ENCODE measurements around the gene ACSL5. TPM values are rescaled to one million over a fixed set of nuclear protein-coding genes. Genes with fewer than 3 reads are reported as not detected.

Gene ACSL5
- total RNA-seq, 1 experiment from 2014 or later: 1.4 TPM

DNA sequence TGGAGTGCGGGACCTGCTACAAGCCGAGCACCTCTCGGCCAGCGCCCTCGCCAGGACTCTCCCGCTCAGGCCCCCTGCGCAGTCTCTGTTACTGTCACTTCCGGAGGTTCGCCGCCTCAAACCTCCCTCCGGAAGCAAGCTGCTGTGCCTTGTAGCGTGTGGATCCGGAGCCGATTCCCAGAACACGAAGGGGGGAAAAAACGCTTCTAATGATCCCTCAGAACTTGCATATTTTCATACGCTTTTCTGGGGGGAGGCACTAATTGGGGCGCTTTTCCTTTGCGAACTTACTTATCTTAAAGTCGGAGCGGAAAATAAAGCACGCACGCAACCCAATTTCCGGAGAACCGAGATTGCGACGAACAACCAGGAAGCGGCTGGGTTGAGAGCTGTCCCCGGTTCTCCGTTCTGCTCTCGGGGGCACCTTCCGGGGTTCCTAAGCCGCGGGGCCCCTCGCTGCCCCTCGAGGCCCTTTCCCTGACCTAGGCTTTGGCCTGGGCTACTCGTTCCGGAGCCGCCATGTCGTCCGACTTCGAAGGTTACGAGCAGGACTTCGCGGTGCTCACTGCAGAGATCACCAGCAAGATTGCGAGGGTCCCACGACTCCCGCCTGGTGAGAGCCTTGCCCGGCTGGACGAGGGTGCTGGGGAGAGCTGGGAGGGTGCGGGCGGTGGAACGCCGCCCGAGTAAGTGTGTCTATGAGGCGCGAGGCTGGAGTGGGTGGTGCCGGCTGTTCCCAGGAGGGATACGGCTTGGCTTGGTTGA lies 73.1 kb downstream of the ACSL5 start, which contains the start of the genes VTI1A and ZDHHC6:
Gene VTI1A (plus strand): TSS at position 361 of the 765 bp plus-strand sequence. CDS start 159 bp downstream, at position 520.
Gene ZDHHC6 (minus strand): TSS at position 60 of the 765 bp plus-strand sequence. CDS start 1,478 bp downstream, outside the sequence.
- intact Hi-C loops (cut with micrococcal nuclease): no loop called here
- H3K27me3 ChIP-seq (ENCODE audit: low read length): no peaks in the 10 kb centered on the region
- no TSS peak for BruUV-seq (replicated peaks)
- no peaks in the 10 kb centered on the region for H4K20me1 ChIP-seq (ENCODE audit: low read length)
- peak within 1 kb of the TSS; percentile 95 for H3K4me2 ChIP-seq (ENCODE audit: low read length)
- peak within 1 kb of the TSS; percentile 98 for H3K4me3 ChIP-seq (ENCODE audit: low read length)
- H3K36me3 ChIP-seq (ENCODE audit: low read depth, low read length): peaks cover 16% of the 10 kb centered on the region
- ChIA-PET POLR2A (ENCODE audit: unreplicated experiment) (interaction anchor here (0.7 kb wide), 1 partner anchor 12 kb away, joined by 6 read pairs; no protein-coding TSS in a partner anchor), CTCF (interaction anchor here (0.6 kb wide), 1 partner anchor 26 kb away, joined by 3 read pairs; no protein-coding TSS in a partner anchor)
- ATAC-seq: peak; percentile 93
- H2AFZ ChIP-seq (ENCODE audit: low read length): peak within 1 kb of the TSS; percentile 93
- no peaks in the 10 kb centered on the region for H3F3A ChIP-seq (ENCODE audit: low read length, unreplicated experiment)
- TF ChIP-seq EZH2phosphoT487 (IDR thresholded peaks at IDR 0.05; ENCODE audit: borderline replicate concordance, low read length) (no peak), EZH2 (IDR thresholded peaks at IDR 0.05; ENCODE audit: low read length, unreplicated experiment) (no peak), CTCF (conservative IDR thresholded peaks at IDR 0.05; ENCODE audit: low read depth, low read length) (no peak)
- H3K9ac ChIP-seq (ENCODE audit: low read length): peak within 1 kb of the TSS; percentile 93
- peaks cover 51% of the 10 kb centered on the region for H3K79me2 ChIP-seq (ENCODE audit: low read length)
- DNase-seq: peak; percentile 75
- H3K9me3 ChIP-seq (ENCODE audit: low read length): no peaks in the 10 kb centered on the region
- peaks cover 11% of the 10 kb centered on the region for H3K4me1 ChIP-seq (ENCODE audit: insufficient read depth, low read length)
- H3K9me2 ChIP-seq (replicated peaks; ENCODE audit: low read length): no peaks in the 10 kb centered on the region
- peak within 1 kb of the TSS; percentile 71 for H3K27ac ChIP-seq (ENCODE audit: low read length)

DNA sequence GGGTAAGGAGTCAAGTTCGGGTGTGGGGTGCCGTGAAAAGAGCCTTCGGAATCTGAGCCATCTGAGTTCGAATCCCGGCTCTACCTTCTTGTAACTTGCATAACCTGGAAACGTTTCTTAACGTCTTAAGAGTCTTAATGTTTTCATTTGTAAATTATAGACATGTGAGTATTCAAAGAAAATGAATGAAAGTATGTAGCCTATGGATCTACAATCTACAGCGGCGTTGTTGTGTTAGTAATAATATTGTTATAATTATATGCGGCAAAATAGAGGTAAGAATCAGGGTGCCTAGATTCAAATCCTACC lies 73.7 kb downstream of the ACSL5 start:
- H3K4me2 ChIP-seq (ENCODE audit: low read length): peak overlapping the region; percentile 95
- no peak for ATAC-seq
- peaks cover 51% of the 10 kb centered on the region for H3K79me2 ChIP-seq (ENCODE audit: low read length)
- H3K4me3 ChIP-seq (ENCODE audit: low read length): peak overlapping the region; percentile 98
- H3K36me3 ChIP-seq (ENCODE audit: low read depth, low read length): peaks cover 13% of the 10 kb centered on the region
- H3K27ac ChIP-seq (ENCODE audit: low read length): no peak overlapping the region
- H3K4me1 ChIP-seq (ENCODE audit: insufficient read depth, low read length): peaks cover 11% of the 10 kb centered on the region
- POLR2A ChIA-PET (ENCODE audit: unreplicated experiment): interaction anchor here (0.7 kb wide), 1 partner anchor 13 kb away, joined by 6 read pairs; no protein-coding TSS in a partner anchor
- H3F3A ChIP-seq (ENCODE audit: low read length, unreplicated experiment): no peaks in the 10 kb centered on the region
- no peaks in the 10 kb centered on the region for H3K9me3 ChIP-seq (ENCODE audit: low read length)
- TF ChIP-seq EZH2 (IDR thresholded peaks at IDR 0.05; ENCODE audit: low read length, unreplicated experiment) (no peak), EZH2phosphoT487 (IDR thresholded peaks at IDR 0.05; ENCODE audit: borderline replicate concordance, low read length) (no peak), CTCF (conservative IDR thresholded peaks at IDR 0.05; ENCODE audit: low read depth, low read length) (no peak)
- BruUV-seq (replicated peaks): TSS peak; percentile 57
- DNase-seq: no peak
- H4K20me1 ChIP-seq (ENCODE audit: low read length): no peaks in the 10 kb centered on the region
- H3K9ac ChIP-seq (ENCODE audit: low read length): peak overlapping the region; percentile 93
- CTCF ChIA-PET: no interaction called here
- no peaks in the 10 kb centered on the region for H3K27me3 ChIP-seq (ENCODE audit: low read length)
- H2AFZ ChIP-seq (ENCODE audit: low read length): peak overlapping the region; percentile 93
- no peaks in the 10 kb centered on the region for H3K9me2 ChIP-seq (replicated peaks; ENCODE audit: low read length)
- intact Hi-C loops (cut with micrococcal nuclease): no loop called here

DNA sequence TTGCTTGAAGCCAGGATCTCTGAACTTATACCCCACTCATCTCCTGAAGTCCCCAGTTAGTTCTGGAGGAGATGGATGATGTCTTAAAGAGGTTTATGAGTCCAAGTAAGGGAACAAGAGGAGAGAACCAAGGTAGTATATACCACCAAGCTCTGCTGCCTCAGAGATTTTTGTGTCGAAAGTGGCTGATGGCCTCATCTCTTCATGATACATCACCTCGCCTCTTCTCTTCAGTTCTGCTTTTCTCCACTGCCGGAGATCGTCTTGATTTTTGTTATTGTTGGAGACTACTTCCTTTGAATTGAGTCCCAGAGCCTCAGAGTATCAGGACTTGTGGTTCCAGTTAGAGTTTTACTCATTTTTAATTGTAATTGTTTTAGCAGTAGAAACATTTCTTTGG lies 75.0 kb downstream of the ACSL5 start:
- Histone ChIP-seq H3F3A (ENCODE audit: low read length, unreplicated experiment) (no peaks in the 10 kb centered on the region), H3K27me3 (ENCODE audit: low read length) (no peaks in the 10 kb centered on the region), H3K4me3 (ENCODE audit: low read length) (no peak overlapping the region), H4K20me1 (ENCODE audit: low read length) (no peaks in the 10 kb centered on the region), H2AFZ (ENCODE audit: low read length) (no peak overlapping the region), H3K36me3 (ENCODE audit: low read depth, low read length) (peaks cover 13% of the 10 kb centered on the region), H3K79me2 (ENCODE audit: low read length) (peaks cover 51% of the 10 kb centered on the region), H3K9me2 (replicated peaks; ENCODE audit: low read length) (no peaks in the 10 kb centered on the region), H3K9me3 (ENCODE audit: low read length) (no peaks in the 10 kb centered on the region), H3K4me1 (ENCODE audit: insufficient read depth, low read length) (peaks cover 11% of the 10 kb centered on the region), H3K4me2 (ENCODE audit: low read length) (no peak overlapping the region), H3K9ac (ENCODE audit: low read length) (no peak overlapping the region), H3K27ac (ENCODE audit: low read length) (no peak overlapping the region)
- DNase-seq (no peak), ATAC-seq (no peak)
- POLR2A ChIA-PET (ENCODE audit: unreplicated experiment): no interaction called here
- CTCF ChIA-PET: no interaction called here
- TF ChIP-seq EZH2phosphoT487 (IDR thresholded peaks at IDR 0.05; ENCODE audit: borderline replicate concordance, low read length): no peak
- no peak for TF ChIP-seq EZH2 (IDR thresholded peaks at IDR 0.05; ENCODE audit: low read length, unreplicated experiment)
- TF ChIP-seq CTCF (conservative IDR thresholded peaks at IDR 0.05; ENCODE audit: low read depth, low read length): no peak
- intact Hi-C loops (cut with micrococcal nuclease): no loop called here
- no TSS peak for BruUV-seq (replicated peaks)

Measured in PC-3 (cell line).